ENCODE measurements around the gene CNKSR2. TPM values are rescaled to one million over a fixed set of nuclear protein-coding genes. Genes with fewer than 3 reads are reported as not detected.

CNKSR2 gene
- total and polyA plus RNA-seq, 10 of the 15 experiments (the other 5 are each of a cell fraction or from before 2014, with no cell fraction given) = 0.02 to 0.69 (median 0.18) TPM; not detected in 4

GRCh38 chrX:21658152-21658737 is 284.0 kb downstream of the CNKSR2 start, which contains the start of gene KLHL34:
KLHL34 (minus strand) TSS chrX:21658330; CDS start chrX:21657788, 542 bp downstream.
- H2AFZ ChIP-seq (ENCODE audit: control insufficient read depth, low read depth, low read length) = no peak within 1 kb of the TSS
- ATAC-seq (no peak), FAIRE-seq (no peak), DNase-seq (ENCODE audit: low read depth, low spot score) (no peak)
- ChIA-PET SMC1A (ENCODE audit: uncharacterized antibody, unreplicated experiment) (no interaction called here), POLR2A (no interaction called here), CTCF (no interaction called here), RAD21 (ENCODE audit: unreplicated experiment) (no interaction called here)
- no peaks in the 10 kb centered on the region for H3K36me3 ChIP-seq (ENCODE audit: control insufficient read depth in 2 of 2, insufficient read depth in 2 of 2, low read length in 1 of 2)
- no peak within 1 kb of the TSS for H3K4me3 ChIP-seq
- H3K27me3 ChIP-seq (replicated peaks in 1 of 2; ENCODE audit: control insufficient read depth in 2 of 2, insufficient read depth in 2 of 2, low read length in 1 of 2) = no peaks in the 10 kb centered on the region
- H3K4me2 ChIP-seq (ENCODE audit: control insufficient read depth, insufficient read depth) = no peak within 1 kb of the TSS
- no peak for TF ChIP-seq FOXM1 (IDR thresholded peaks at IDR 0.05; ENCODE audit: low read depth, low read length)
- no peak for TF ChIP-seq RAD51 (IDR thresholded peaks at IDR 0.05)
- TF ChIP-seq BCL3 (IDR thresholded peaks at IDR 0.05; ENCODE audit: borderline replicate concordance, insufficient read depth, low read depth, low read length, poor library complexity, severe bottlenecking) = no peak
- TF ChIP-seq RUNX3 (IDR thresholded peaks at IDR 0.05; ENCODE audit: low read length) = no peak
- no peak for TF ChIP-seq MTA3 (IDR thresholded peaks at IDR 0.05; ENCODE audit: borderline replicate concordance, low read length)
- no peak for TF ChIP-seq YBX1 (IDR thresholded peaks at IDR 0.05)
- TF ChIP-seq CBX5 (IDR thresholded peaks at IDR 0.05; ENCODE audit: low read depth) = no peak
- H3K9me3 ChIP-seq (replicated peaks; ENCODE audit: control insufficient read depth, insufficient read depth, low read length) = no peaks in the 10 kb centered on the region; the same call in 2 of the 3 replicates
- WGBS (ENCODE audit: insufficient coverage, insufficient replicate concordance, low lambda C conversion rate, missing lambda C conversion rate) = 73% methylated on average over 21 of the region's 60 CpGs
- H3K9ac ChIP-seq (ENCODE audit: control insufficient read depth, insufficient read depth, low read length) = no peak within 1 kb of the TSS
- in situ Hi-C loops (cut with MboI) (no loop called here), intact Hi-C loops (cut with micrococcal nuclease; ENCODE audit: unreplicated experiment) (no loop called here)
- BruUV-seq (replicated peaks) = no TSS peak
- no peaks in the 10 kb centered on the region for H3K79me2 ChIP-seq (ENCODE audit: control insufficient read depth, insufficient read depth, low read length)
- no peak within 1 kb of the TSS for H3K27ac ChIP-seq (ENCODE audit: control insufficient read depth, insufficient read depth)
- H3K4me1 ChIP-seq (ENCODE audit: control insufficient read depth, insufficient read depth, low read length) = no peaks in the 10 kb centered on the region
- H4K20me1 ChIP-seq (ENCODE audit: control insufficient read depth, insufficient read depth) = no peaks in the 10 kb centered on the region

Data from GM12878 (cell line).